Sigmoid colon (tissue), 3 donors: ENCODE results near the gene CDRT4.
A peak's percentile ranks its signal among the peaks of the same experiment; 100 is the strongest.

ENCODE experiments used
- CTCF ChIP-seq, 4 experiments: fragments of 450-650 bp in 3 of 4; fragments of 200-600 bp in 1 of 4; IDR thresholded peaks; one replicate each; pipeline ENCODE4 v1.5.1; 2016 to 2019; ENCODE audit warnings: antibody characterized with exemption in 4 of 4, mild to moderate bottlenecking in 3 of 4, moderate library complexity in 2 of 4
- POLR2A ChIP-seq, 2 donors: fragments of 450-650 bp; IDR thresholded peaks; one replicate each; pipeline ENCODE4 v1.6.1; 2016; ENCODE audit warnings: antibody characterized with exemption in 2 of 2, mild to moderate bottlenecking in 2 of 2, moderate library complexity in 2 of 2

- TF ChIP-seq POLR2A (IDR thresholded peaks at IDR 0.05) (no peak), CTCF (IDR thresholded peaks at IDR 0.05) (peak; percentile 88 to 89 (median 88))
These were observed 35.1 kb upstream of the CDRT4 start for GRCh38 chr17:15502369-15503112.
